ENCODE data around the gene SHC3. TPM values are rescaled to one million over a fixed set of nuclear protein-coding genes. Genes with fewer than 3 reads are reported as not detected.
A peak's percentile ranks its signal among the peaks of the same experiment; 100 is the strongest.

The SHC3 gene
- total and polyA plus RNA-seq, 2 donors from 2014 or later: 0.95 to 1.5 TPM

- intact Hi-C loops (cut with DNase I): no loop called here
- no peaks in the 10 kb centered on the region for H3K4me1 ChIP-seq (ENCODE audit: control insufficient read depth in 2 of 3, insufficient read depth in 2 of 3, low read depth in 1 of 3, low read length in 3 of 3)
- no peaks in the 10 kb centered on the region for H3K27me3 ChIP-seq (ENCODE audit: control insufficient read depth, insufficient read depth, low read length)
- H3K36me3 ChIP-seq (ENCODE audit: control insufficient read depth in 2 of 3, insufficient read depth in 3 of 3, low read length in 3 of 3): no peaks in the 10 kb centered on the region
- H3K9me3 ChIP-seq (ENCODE audit: control insufficient read depth in 2 of 3, insufficient read depth in 1 of 3, low read length in 3 of 3): peaks cover 0 to 3% (median 0%) of the 10 kb centered on the region in 3 donors
- TF ChIP-seq, protein P1, sequence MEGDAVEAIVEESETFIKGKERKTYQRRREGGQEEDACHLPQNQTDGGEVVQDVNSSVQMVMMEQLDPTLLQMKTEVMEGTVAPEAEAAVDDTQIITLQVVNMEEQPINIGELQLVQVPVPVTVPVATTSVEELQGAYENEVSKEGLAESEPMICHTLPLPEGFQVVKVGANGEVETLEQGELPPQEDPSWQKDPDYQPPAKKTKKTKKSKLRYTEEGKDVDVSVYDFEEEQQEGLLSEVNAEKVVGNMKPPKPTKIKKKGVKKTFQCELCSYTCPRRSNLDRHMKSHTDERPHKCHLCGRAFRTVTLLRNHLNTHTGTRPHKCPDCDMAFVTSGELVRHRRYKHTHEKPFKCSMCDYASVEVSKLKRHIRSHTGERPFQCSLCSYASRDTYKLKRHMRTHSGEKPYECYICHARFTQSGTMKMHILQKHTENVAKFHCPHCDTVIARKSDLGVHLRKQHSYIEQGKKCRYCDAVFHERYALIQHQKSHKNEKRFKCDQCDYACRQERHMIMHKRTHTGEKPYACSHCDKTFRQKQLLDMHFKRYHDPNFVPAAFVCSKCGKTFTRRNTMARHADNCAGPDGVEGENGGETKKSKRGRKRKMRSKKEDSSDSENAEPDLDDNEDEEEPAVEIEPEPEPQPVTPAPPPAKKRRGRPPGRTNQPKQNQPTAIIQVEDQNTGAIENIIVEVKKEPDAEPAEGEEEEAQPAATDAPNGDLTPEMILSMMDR (IDR thresholded peaks at IDR 0.05; ENCODE audit: borderline replicate concordance, extremely low read depth, insufficient read depth): no peak
- H3K9ac ChIP-seq (ENCODE audit: low read length in 3 of 3): no peak overlapping the region
- no peak overlapping the region for H3K27ac ChIP-seq (ENCODE audit: low read depth in 2 of 2, low read length in 2 of 2)
- DNase-seq (peak in 2 of 5 donors; percentile 10 to 30), FAIRE-seq (no peak)
- H3K4me3 ChIP-seq (ENCODE audit: low read length in 3 of 3): no peak overlapping the region
Observed at GRCh38 chr9:89139455-89139854, 39.2 kb downstream of the SHC3 start.

DNA sequence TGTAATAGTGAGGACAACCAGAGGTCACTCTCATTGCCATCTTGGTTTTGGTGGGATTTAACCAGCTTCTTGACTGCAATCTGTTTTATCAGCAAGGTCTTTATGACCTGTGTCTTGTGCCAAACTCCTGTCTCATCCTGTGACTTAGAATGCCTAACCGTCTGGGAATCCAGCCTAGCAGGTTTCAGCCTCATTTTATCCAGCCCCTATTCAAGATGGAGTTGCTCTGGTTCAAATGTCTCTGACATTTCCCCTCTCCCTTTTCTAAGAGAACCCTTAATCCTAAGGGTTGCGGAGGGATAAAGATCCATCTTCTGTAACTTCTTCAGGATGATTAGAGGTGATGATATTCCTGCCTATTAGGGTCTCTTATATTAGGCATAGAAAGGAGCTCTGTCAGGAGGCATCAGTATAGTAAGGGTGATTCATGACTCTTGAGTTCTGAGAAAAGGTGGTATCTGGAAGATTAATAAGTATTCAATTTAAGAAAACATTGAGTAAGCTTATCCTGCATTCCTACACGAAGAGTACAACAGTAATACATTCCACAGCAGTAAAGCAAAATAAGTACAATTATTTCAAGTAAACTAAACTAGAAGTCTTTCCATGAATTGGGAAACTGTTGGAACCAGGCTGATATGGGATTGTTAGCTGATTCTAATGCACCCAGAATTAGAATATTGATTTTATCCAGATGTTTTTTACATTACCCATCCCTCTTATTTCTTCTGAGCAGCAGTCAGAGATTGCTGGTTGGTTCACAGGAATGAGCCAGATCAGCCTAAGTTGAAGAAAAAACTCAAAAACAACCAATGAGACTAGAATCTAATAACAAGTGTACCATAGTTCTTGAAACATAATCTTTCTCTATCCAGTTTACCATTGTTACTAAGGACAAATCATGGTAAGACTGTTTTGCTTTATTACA is 39.9 kb downstream of the SHC3 start:
- H3K4me3 ChIP-seq (ENCODE audit: low read length in 3 of 3): no peak overlapping the region
- no peak overlapping the region for H3K9ac ChIP-seq (ENCODE audit: low read length in 3 of 3)
- TF ChIP-seq, protein P1 (IDR thresholded peaks at IDR 0.05; ENCODE audit: borderline replicate concordance, extremely low read depth, insufficient read depth): no peak
- H3K27ac ChIP-seq (ENCODE audit: low read depth in 2 of 2, low read length in 2 of 2): no peak overlapping the region
- intact Hi-C loops (cut with DNase I): no loop called here
- H3K27me3 ChIP-seq (ENCODE audit: control insufficient read depth, insufficient read depth, low read length): no peaks in the 10 kb centered on the region
- no peaks in the 10 kb centered on the region for H3K4me1 ChIP-seq (ENCODE audit: control insufficient read depth in 2 of 3, insufficient read depth in 2 of 3, low read depth in 1 of 3, low read length in 3 of 3)
- H3K36me3 ChIP-seq (ENCODE audit: control insufficient read depth in 2 of 3, insufficient read depth in 3 of 3, low read length in 3 of 3): no peaks in the 10 kb centered on the region
- H3K9me3 ChIP-seq (ENCODE audit: control insufficient read depth in 2 of 3, insufficient read depth in 1 of 3, low read length in 3 of 3): peaks cover 0 to 3% (median 0%) of the 10 kb centered on the region in 3 donors
- no peak for DNase-seq
- FAIRE-seq: no peak

DNA sequence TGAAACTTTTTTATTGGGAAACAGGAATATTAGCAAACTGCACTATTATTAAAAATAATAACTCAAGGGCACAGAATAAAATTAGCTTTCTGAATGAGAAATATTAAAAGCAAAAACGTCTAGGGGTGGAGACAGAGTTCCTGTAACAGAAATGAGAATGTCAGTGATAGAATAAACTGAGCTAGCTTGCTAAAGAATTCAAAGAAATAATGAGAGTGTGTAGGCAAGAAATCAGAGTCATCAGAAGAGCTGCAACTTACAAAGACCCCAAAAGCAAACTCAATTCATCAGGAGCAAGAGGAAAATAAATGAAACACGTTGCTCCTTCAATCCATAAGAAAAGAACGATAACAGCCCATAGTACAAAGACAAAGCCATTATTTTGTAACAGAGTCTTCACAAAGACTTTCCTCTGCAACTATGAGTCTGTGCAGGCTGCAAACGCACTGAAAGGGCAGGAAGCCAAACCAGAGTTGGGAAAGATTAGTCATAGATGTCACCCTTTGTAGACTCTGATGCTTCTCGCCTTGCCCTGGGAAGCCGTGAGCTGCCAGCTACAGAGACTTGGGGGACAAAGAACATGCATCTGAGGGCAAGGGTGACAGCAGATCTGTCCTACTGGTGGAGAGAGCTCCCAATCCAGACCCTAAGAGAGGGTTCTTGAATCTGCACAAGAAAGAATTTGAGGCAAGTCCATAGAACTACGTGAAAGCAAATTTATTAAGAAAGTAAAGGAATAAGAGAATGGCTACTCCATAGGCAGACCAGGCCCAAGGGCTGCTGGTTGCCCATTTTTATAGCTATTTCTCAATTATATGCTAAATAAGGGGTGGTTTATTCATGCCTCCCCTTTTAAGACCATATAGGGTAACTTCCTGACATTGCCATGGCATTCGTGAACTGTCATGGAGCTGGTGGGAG is 40.8 kb downstream of the SHC3 start:
- no peak overlapping the region for H3K27ac ChIP-seq (ENCODE audit: low read depth in 2 of 2, low read length in 2 of 2)
- FAIRE-seq: no peak

More for the DNA sequence above, 40.8 kb downstream of the SHC3 start:
- Histone ChIP-seq H3K9me3 (ENCODE audit: control insufficient read depth in 2 of 3, insufficient read depth in 1 of 3, low read length in 3 of 3) (peaks cover 0 to 3% (median 0%) of the 10 kb centered on the region in 3 donors), H3K27me3 (ENCODE audit: control insufficient read depth, insufficient read depth, low read length) (no peaks in the 10 kb centered on the region), H3K4me3 (ENCODE audit: low read length in 3 of 3) (no peak overlapping the region), H3K36me3 (ENCODE audit: control insufficient read depth in 2 of 3, insufficient read depth in 3 of 3, low read length in 3 of 3) (no peaks in the 10 kb centered on the region), H3K9ac (ENCODE audit: low read length in 3 of 3) (no peak overlapping the region), H3K4me1 (ENCODE audit: control insufficient read depth in 2 of 3, insufficient read depth in 2 of 3, low read depth in 1 of 3, low read length in 3 of 3) (no peaks in the 10 kb centered on the region)
- TF ChIP-seq, protein P1 (IDR thresholded peaks at IDR 0.05; ENCODE audit: borderline replicate concordance, extremely low read depth, insufficient read depth): no peak
- intact Hi-C loops (cut with DNase I): no loop called here
- DNase-seq: peak in 2 of 5 donors; percentile 8 to 78

Measured in kidney (tissue), 14 donors.